ENCODE data around the gene CCL18. TPM values are rescaled to one million over a fixed set of nuclear protein-coding genes. Genes with fewer than 3 reads are reported as not detected.
"Not testable (repeated sequence)": the region's sequence is repeated elsewhere in the genome, so short reads cannot be mapped to it uniquely, and the experiment has no call there.

Gene CCL18
- total RNA-seq, 2 experiments from 2014 or later, result not detected

DNA sequence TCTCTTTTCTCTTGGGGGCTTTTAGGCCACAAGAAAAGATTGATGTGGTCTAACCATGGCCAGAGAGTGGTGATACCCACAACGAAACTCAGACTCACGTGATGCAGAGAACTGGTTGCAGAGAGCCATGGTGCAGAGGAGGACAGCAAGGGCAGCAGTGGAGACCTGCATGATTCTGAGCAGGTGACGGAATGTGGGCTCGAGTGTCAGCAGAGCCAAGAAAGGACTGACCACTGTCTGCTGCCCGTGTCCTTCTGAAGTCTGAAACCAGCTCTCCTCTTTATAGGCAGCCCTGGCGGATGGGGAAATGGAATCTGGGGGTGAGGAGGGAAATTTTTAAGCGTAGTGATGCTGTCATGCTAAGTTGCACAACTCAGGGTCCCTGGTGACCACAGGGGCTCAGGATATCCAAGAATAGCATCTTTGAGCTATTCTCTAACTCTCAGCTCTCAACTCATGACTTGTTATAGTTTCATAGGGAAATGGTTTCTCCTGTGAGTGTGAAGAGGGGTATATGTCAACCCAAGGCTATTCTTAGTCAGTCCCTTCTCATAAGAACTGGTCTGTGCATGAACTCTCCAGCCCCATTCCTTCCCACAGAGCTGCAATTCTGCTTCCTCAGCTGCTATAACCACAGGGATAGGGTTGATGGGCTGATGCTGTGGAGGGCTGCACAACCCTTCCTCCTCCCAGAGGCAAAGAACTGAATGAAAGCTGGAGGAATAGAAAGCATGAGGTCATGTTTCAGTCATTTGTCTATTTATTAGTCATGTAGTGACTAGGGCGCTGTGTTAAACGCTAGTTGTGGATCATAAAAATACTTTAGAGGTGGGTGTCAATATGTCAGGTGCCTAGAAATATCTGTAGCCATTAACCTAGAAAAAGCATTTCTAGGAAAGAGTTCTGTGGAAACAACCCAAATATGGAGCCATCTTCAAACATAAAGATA, 26.1 kb downstream of the CCL18 start, which contains the start of gene CCL3:
Gene CCL3 (minus strand): TSS at position 256 of the 949 bp plus-strand sequence. CDS start 85 bp downstream, at position 171.
- ChIA-PET CTCF (ENCODE audit: unreplicated experiment) (interaction anchor here (0.6 kb wide), 1 partner anchor 20 kb away, joined by 3 read pairs; no protein-coding TSS in a partner anchor), POLR2A (no interaction called here)
- H3K9me3 ChIP-seq (ENCODE audit: low read length), result no peaks in the 10 kb centered on the region
- no peak within 1 kb of the TSS for H2AFZ ChIP-seq (ENCODE audit: low read length)
- intact Hi-C loops (cut with micrococcal nuclease; ENCODE audit: unreplicated experiment), result loop anchor here (1.0 kb wide), 1 partner anchor 37 kb away; no protein-coding TSS in a partner anchor
- TF ChIP-seq, protein P1, sequence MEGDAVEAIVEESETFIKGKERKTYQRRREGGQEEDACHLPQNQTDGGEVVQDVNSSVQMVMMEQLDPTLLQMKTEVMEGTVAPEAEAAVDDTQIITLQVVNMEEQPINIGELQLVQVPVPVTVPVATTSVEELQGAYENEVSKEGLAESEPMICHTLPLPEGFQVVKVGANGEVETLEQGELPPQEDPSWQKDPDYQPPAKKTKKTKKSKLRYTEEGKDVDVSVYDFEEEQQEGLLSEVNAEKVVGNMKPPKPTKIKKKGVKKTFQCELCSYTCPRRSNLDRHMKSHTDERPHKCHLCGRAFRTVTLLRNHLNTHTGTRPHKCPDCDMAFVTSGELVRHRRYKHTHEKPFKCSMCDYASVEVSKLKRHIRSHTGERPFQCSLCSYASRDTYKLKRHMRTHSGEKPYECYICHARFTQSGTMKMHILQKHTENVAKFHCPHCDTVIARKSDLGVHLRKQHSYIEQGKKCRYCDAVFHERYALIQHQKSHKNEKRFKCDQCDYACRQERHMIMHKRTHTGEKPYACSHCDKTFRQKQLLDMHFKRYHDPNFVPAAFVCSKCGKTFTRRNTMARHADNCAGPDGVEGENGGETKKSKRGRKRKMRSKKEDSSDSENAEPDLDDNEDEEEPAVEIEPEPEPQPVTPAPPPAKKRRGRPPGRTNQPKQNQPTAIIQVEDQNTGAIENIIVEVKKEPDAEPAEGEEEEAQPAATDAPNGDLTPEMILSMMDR (conservative IDR thresholded peaks at IDR 0.05; ENCODE audit: low read length), result no peak
- no peak for TF ChIP-seq EZH2phosphoT487 (IDR thresholded peaks at IDR 0.05; ENCODE audit: borderline replicate concordance, low read depth, low read length)
- H3K4me2 ChIP-seq (ENCODE audit: low read length), result peak within 1 kb of the TSS; percentile 43
- DNase-seq (ENCODE audit: low spot score), result peak; percentile 51
- no peaks in the 10 kb centered on the region for H3K79me2 ChIP-seq (ENCODE audit: insufficient read depth, low read depth, low read length)
- no TSS peak for BruUV-seq (replicated peaks)
- H3K9me2 ChIP-seq (ENCODE audit: insufficient read depth, low read length), result no peaks in the 10 kb centered on the region
- no peak within 1 kb of the TSS for H3K27ac ChIP-seq (ENCODE audit: low read depth, low read length, poor library complexity, severe bottlenecking)
- H3K4me3 ChIP-seq (ENCODE audit: low read depth, low read length, poor library complexity, severe bottlenecking), result no peak within 1 kb of the TSS
- H4K20me1 ChIP-seq (ENCODE audit: insufficient read depth, low read length), result no peaks in the 10 kb centered on the region
- H3K36me3 ChIP-seq (ENCODE audit: insufficient read depth, low read length), result no peaks in the 10 kb centered on the region
- H3K4me1 ChIP-seq (ENCODE audit: insufficient read depth, low read length, poor library complexity, severe bottlenecking), result peaks cover 16% of the 10 kb centered on the region

DNA sequence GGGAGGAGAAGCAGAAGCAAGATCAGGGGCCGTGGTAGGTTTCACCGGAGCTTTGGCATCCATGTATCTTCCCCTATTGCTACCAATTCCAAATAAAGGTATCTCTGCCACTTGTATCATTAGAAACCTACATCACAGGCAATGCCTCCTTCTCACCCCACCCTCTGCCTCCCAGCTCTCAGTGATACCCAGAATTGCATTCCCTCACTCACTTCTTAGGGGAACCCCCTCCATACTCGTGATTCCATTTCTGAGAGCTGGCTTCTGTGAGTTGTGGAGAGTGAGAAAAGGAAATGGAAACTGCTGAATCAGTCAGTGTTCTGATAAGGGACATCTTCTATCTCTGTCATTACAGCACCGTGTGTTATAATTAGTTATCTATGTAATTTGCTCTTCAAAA, 28.2 kb downstream of the CCL18 start:
- H3K9me2 ChIP-seq (ENCODE audit: insufficient read depth, low read length), result no peaks in the 10 kb centered on the region
- no peaks in the 10 kb centered on the region for H3K9me3 ChIP-seq (ENCODE audit: low read length)
- H3K4me2 ChIP-seq (ENCODE audit: low read length), result no peak overlapping the region
- H2AFZ ChIP-seq (ENCODE audit: low read length), result no peak overlapping the region
- POLR2A ChIA-PET, result no interaction called here
- CTCF ChIA-PET (ENCODE audit: unreplicated experiment), result no interaction called here
- no TSS peak for BruUV-seq (replicated peaks)
- H3K36me3 ChIP-seq (ENCODE audit: insufficient read depth, low read length), result no peaks in the 10 kb centered on the region
- H3K27ac ChIP-seq (ENCODE audit: low read depth, low read length, poor library complexity, severe bottlenecking), result no peak overlapping the region
- no peaks in the 10 kb centered on the region for H3K79me2 ChIP-seq (ENCODE audit: insufficient read depth, low read depth, low read length)
- H4K20me1 ChIP-seq (ENCODE audit: insufficient read depth, low read length), result no peaks in the 10 kb centered on the region
- no peak overlapping the region for H3K4me3 ChIP-seq (ENCODE audit: low read depth, low read length, poor library complexity, severe bottlenecking)
- no peak for DNase-seq (ENCODE audit: low spot score)
- TF ChIP-seq, protein P1 (conservative IDR thresholded peaks at IDR 0.05; ENCODE audit: low read length), result no peak
- no peak for TF ChIP-seq EZH2phosphoT487 (IDR thresholded peaks at IDR 0.05; ENCODE audit: borderline replicate concordance, low read depth, low read length)
- peaks cover 16% of the 10 kb centered on the region for H3K4me1 ChIP-seq (ENCODE audit: insufficient read depth, low read length, poor library complexity, severe bottlenecking)
- intact Hi-C loops (cut with micrococcal nuclease; ENCODE audit: unreplicated experiment), result no loop called here

DNA sequence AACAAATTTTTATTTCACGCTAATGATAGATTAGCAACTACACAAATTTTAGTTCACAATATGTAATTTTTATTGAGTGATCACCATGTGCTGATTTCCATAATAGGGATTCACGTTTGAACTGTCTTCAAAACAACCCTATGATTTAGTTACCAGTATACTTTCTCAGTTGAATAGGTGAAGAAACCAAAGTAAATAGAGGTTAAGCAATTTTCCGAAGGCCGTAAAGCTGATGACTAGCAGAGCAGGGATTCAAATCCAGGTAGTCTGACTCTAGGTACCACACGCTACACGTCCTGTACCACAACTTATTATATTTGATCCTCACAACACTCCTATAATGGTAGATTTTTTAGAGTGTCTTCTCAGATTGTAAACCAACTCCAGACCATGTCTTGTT, 28.6 kb downstream of the CCL18 start:
- H4K20me1 ChIP-seq (ENCODE audit: insufficient read depth, low read length); H3K9me2 ChIP-seq (ENCODE audit: insufficient read depth, low read length); H3K36me3 ChIP-seq (ENCODE audit: insufficient read depth, low read length); H3K9me3 ChIP-seq (ENCODE audit: low read length); H3K27ac ChIP-seq (ENCODE audit: low read depth, low read length, poor library complexity, severe bottlenecking); H2AFZ ChIP-seq (ENCODE audit: low read length); H3K4me3 ChIP-seq (ENCODE audit: low read depth, low read length, poor library complexity, severe bottlenecking); intact Hi-C loops (cut with micrococcal nuclease; ENCODE audit: unreplicated experiment); H3K4me2 ChIP-seq (ENCODE audit: low read length); CTCF ChIA-PET (ENCODE audit: unreplicated experiment); DNase-seq (ENCODE audit: low spot score); H3K79me2 ChIP-seq (ENCODE audit: insufficient read depth, low read depth, low read length); BruUV-seq (replicated peaks); POLR2A ChIA-PET: not testable (repeated sequence)
- H3K4me1 ChIP-seq (ENCODE audit: insufficient read depth, low read length, poor library complexity, severe bottlenecking), result peaks cover 16% of the 10 kb centered on the region
